HG03520 (cell line): Measurements from ENCODE around the gene FAM227B.
"Not testable (repeated sequence)": the region's sequence is repeated elsewhere in the genome, so short reads cannot be mapped to it uniquely, and the experiment has no call there.

ENCODE experiments used
- ATAC-seq: cut with Tn5 transposase; IDR thresholded peaks from one replicate; pipeline ENCODE4 v1.9.1; 2021; ENCODE audit warnings: mild to moderate bottlenecking, moderate library complexity; ENCODE audit not compliant: unreplicated experiment

The FAM227B gene

GRCh38 chr15:49441816-49442215 is 178.8 kb downstream of the FAM227B start:
- ATAC-seq: no peak

- no peak for ATAC-seq
Measured at GRCh38 chr15:49441356-49441755, 179.3 kb downstream of the FAM227B start.

GRCh38 chr15:49439678-49440395 is 180.8 kb downstream of the FAM227B start:
- ATAC-seq: no peak

- ATAC-seq: peak; percentile 82
Measured at GRCh38 chr15:49438962-49439631, 181.5 kb downstream of the FAM227B start.

- ATAC-seq: no peak
Measured at GRCh38 chr15:49436751-49437150, 183.9 kb downstream of the FAM227B start.

GRCh38 chr15:49435174-49435573 is 185.4 kb downstream of the FAM227B start:
- no peak for ATAC-seq

- no peak for ATAC-seq
Measured at GRCh38 chr15:49430046-49430445, 190.6 kb downstream of the FAM227B start.

GRCh38 chr15:49428409-49429095 is 192.1 kb downstream of the FAM227B start:
- ATAC-seq: no peak

GRCh38 chr15:49427372-49427771 is 193.2 kb downstream of the FAM227B start:
- ATAC-seq: no peak

GRCh38 chr15:49424954-49425353 is 195.7 kb downstream of the FAM227B start:
- ATAC-seq: no peak

- no peak for ATAC-seq
Measured at GRCh38 chr15:49423901-49424550, 196.6 kb downstream of the FAM227B start.

GRCh38 chr15:49423021-49423420 is 197.6 kb downstream of the FAM227B start, which contains the start of gene FGF7:
TSS of gene FGF7 (plus strand) at chr15:49423242. CDS start at chr15:49424298, 1,056 bp downstream.
- ATAC-seq: no peak

- no peak for ATAC-seq
Measured at GRCh38 chr15:49421991-49422390, 198.6 kb downstream of the FAM227B start.

GRCh38 chr15:49418811-49419210 is 201.8 kb downstream of the FAM227B start:
- no peak for ATAC-seq

GRCh38 chr15:49415638-49416037 is 205.0 kb downstream of the FAM227B start:
- ATAC-seq: no peak

- no peak for ATAC-seq
Measured at GRCh38 chr15:49415149-49415548, 205.5 kb downstream of the FAM227B start.

- no peak for ATAC-seq
Measured at GRCh38 chr15:49412797-49413196, 207.8 kb downstream of the FAM227B start.

- no peak for ATAC-seq
Measured at GRCh38 chr15:49410641-49411040, 210.0 kb downstream of the FAM227B start.

GRCh38 chr15:49406352-49407118 is 214.1 kb downstream of the FAM227B start:
- no peak for ATAC-seq

GRCh38 chr15:49402515-49403296 is 217.9 kb downstream of the FAM227B start:
- ATAC-seq: not testable (repeated sequence)
